H1 (cell line): ENCODE measurements around the gene CLDN4. TPM values are rescaled to one million over a fixed set of nuclear protein-coding genes. Genes with fewer than 3 reads are reported as not detected.

Source experiments
- CTCF ChIA-PET: fragments of 300-600 bp; sonication (Branson Sonifier 250); formaldehyde crosslinking; loops from one replicate; lab custom pipeline; 2021; ENCODE audit not compliant: partially characterized antibody; lab: Charles Lee
- POLR2A ChIA-PET: fragments of 300-600 bp; sonication (Branson Sonifier 250); formaldehyde crosslinking; loops from one replicate; lab custom pipeline; 2021; ENCODE audit warnings: inconsistent platforms; ENCODE audit not compliant: partially characterized antibody; lab: Charles Lee
- DNase-seq, 2 experiments: peaks; one replicate each; pipeline versions ENCODE4 v3.0.0 to v3.0.0-alpha.2; 2010 to 2022; ENCODE audit warnings: low spot score in 2 of 2, low read depth in 1 of 2, mixed read lengths in 1 of 2
- FAIRE-seq: peaks from 2 replicates; lab custom pipeline; 2011; peaks lifted over from hg19 to GRCh38; lab: Jason Lieb, UNC
- H2AFZ ChIP-seq: 2 replicates; pipeline ENCODE4 v1.8.1; 2012; ENCODE audit warnings: low read length, inconsistent platforms
- H2AK5ac ChIP-seq: 2 replicates; pipeline ENCODE4 v1.6.1; 2013; ENCODE audit warnings: low read depth, low read length
- H2BK120ac ChIP-seq: replicated peaks from 2 replicates; pipeline ENCODE3; 2013; ENCODE audit warnings: low read depth, low read length, inconsistent platforms
- H2BK12ac ChIP-seq: 2 replicates; pipeline ENCODE4 v1.6.1; 2013; ENCODE audit warnings: low read depth, low read length
- H2BK15ac ChIP-seq: 2 replicates; pipeline ENCODE4 v1.6.1; 2013; ENCODE audit warnings: low read length
- H2BK20ac ChIP-seq: 2 replicates; pipeline ENCODE4 v1.6.1; 2013; ENCODE audit warnings: low read length
- H2BK5ac ChIP-seq: 2 replicates; pipeline ENCODE4 v1.6.1; 2013; ENCODE audit warnings: low read depth, low read length
- H3K14ac ChIP-seq: 2 replicates; pipeline ENCODE4 v1.6.1; 2013; ENCODE audit warnings: inconsistent platforms; ENCODE audit not compliant: insufficient read length
- H3K18ac ChIP-seq: 2 replicates; pipeline ENCODE4 v1.6.1; 2013; ENCODE audit warnings: low read length; ENCODE audit errors: extremely low read depth
- H3K23ac ChIP-seq: 2 replicates; pipeline ENCODE4 v1.6.1; 2013; ENCODE audit warnings: inconsistent platforms; ENCODE audit not compliant: insufficient read length
- H3K23me2 ChIP-seq: 2 replicates; pipeline ENCODE4 v1.6.1; 2013; ENCODE audit warnings: low read depth, low read length
- H3K27ac ChIP-seq: 2 replicates; pipeline ENCODE4 v1.6.1; 2011; ENCODE audit warnings: low read depth, low read length, inconsistent platforms
- H3K27me3 ChIP-seq, 4 experiments: replicated peaks in 1 of 4; 1 replicate in 1 of 4; 2 replicates in 3 of 4; pipeline versions ENCODE4 v1.6.1 to v1.8.1; 2011 to 2013; ENCODE audit warnings: low read length in 3 of 4, mild to moderate bottlenecking in 3 of 4, inconsistent platforms in 2 of 4, mixed read lengths in 2 of 4, moderate library complexity in 1 of 4; ENCODE audit not compliant: control insufficient read depth in 3 of 4, insufficient read depth in 3 of 4; ENCODE audit errors: extremely low read depth in 1 of 4
- H3K36me3 ChIP-seq, 4 experiments: 2 replicates each; pipeline versions ENCODE4 v1.6.1 to v1.8.1; 2011 to 2013; ENCODE audit warnings: mild to moderate bottlenecking in 4 of 4, low read length in 3 of 4, moderate library complexity in 2 of 4, control low read depth in 1 of 4, inconsistent platforms in 1 of 4; ENCODE audit not compliant: insufficient read depth in 4 of 4, control insufficient read depth in 2 of 4
- H3K4ac ChIP-seq: replicated peaks from 2 replicates; pipeline ENCODE3; 2013; ENCODE audit warnings: low read length, low read depth, mixed read lengths, inconsistent platforms; ENCODE audit not compliant: insufficient read length
- H3K4me1 ChIP-seq, 4 experiments: replicated peaks in 1 of 4; 1 replicate in 1 of 4; 2 replicates in 3 of 4; pipeline versions ENCODE4 v1.6.1 to v1.8.1; 2011 to 2013; ENCODE audit warnings: low read length in 3 of 4, inconsistent platforms in 2 of 4, mixed read lengths in 1 of 4; ENCODE audit not compliant: insufficient read depth in 4 of 4, control insufficient read depth in 3 of 4
- H3K4me2 ChIP-seq, 2 experiments: 2 replicates each; pipeline versions ENCODE4 v1.6.1 to v1.8.1; 2011 to 2013; ENCODE audit warnings: low read depth in 2 of 2, low read length in 2 of 2, control low read depth in 1 of 2, inconsistent platforms in 1 of 2, mild to moderate bottlenecking in 1 of 2; ENCODE audit not compliant: insufficient read depth in 1 of 2
- H3K4me3 ChIP-seq, 4 experiments: fragments of 200-600, 300-600 bp in 1 of 4; sonication (generic), shearing (Covaris generic), sonication (Bioruptor Twin) in 1 of 4; 2 replicates each; pipeline versions ENCODE4 v1.5.1 to v1.8.1; 2011 to 2016; ENCODE audit warnings: low read length in 4 of 4, low read depth in 3 of 4, control low read depth in 2 of 4, inconsistent platforms in 2 of 4, mild to moderate bottlenecking in 2 of 4, mixed read lengths in 1 of 4, moderate library complexity in 1 of 4; ENCODE audit not compliant: insufficient read depth in 2 of 4; ENCODE audit errors: extremely low read depth in 1 of 4
- H3K56ac ChIP-seq: replicated peaks from 2 replicates; pipeline ENCODE3; 2013; ENCODE audit warnings: low read depth, mild to moderate bottlenecking, mixed read lengths, low read length, inconsistent platforms; ENCODE audit not compliant: insufficient read length
- H3K79me1 ChIP-seq: 2 replicates; pipeline ENCODE4 v1.6.1; 2013; ENCODE audit warnings: low read depth, low read length, control low read depth
- H3K79me2 ChIP-seq, 2 experiments: 2 replicates each; pipeline versions ENCODE4 v1.6.1 to v1.8.1; 2012 to 2013; ENCODE audit warnings: low read length in 2 of 2, mild to moderate bottlenecking in 2 of 2, inconsistent platforms in 1 of 2; ENCODE audit not compliant: insufficient read depth in 2 of 2, control insufficient read depth in 1 of 2
- H3K9ac ChIP-seq, 4 experiments: replicated peaks in 1 of 4; 1 replicate in 1 of 4; 2 replicates in 3 of 4; pipeline versions ENCODE4 v1.6.1 to v1.8.1; 2011 to 2013; ENCODE audit warnings: low read depth in 3 of 4, low read length in 3 of 4, control low read depth in 2 of 4, mild to moderate bottlenecking in 2 of 4, moderate library complexity in 2 of 4, inconsistent platforms in 1 of 4; ENCODE audit errors: extremely low read depth in 1 of 4
- H3K9me3 ChIP-seq, 2 experiments: 2 replicates each; pipeline versions ENCODE4 v1.6.1 to v1.8.1; 2012 to 2013; ENCODE audit warnings: mild to moderate bottlenecking in 2 of 2, moderate library complexity in 2 of 2, control low read depth in 1 of 2, inconsistent platforms in 1 of 2, low read depth in 1 of 2, low read length in 1 of 2, mixed read lengths in 1 of 2; ENCODE audit not compliant: insufficient read depth in 2 of 2
- H4K20me1 ChIP-seq, 2 experiments: replicated peaks in 1 of 2; 2 replicates each; pipeline versions ENCODE3 to v1.8.1; 2011 to 2013; ENCODE audit warnings: inconsistent platforms in 2 of 2, low read length in 2 of 2, mild to moderate bottlenecking in 1 of 2; ENCODE audit not compliant: insufficient read depth in 2 of 2, control insufficient read depth in 1 of 2
- H4K5ac ChIP-seq: 2 replicates; pipeline ENCODE4 v1.6.1; 2013; ENCODE audit warnings: low read length, low read depth, mixed read lengths, inconsistent platforms; ENCODE audit not compliant: insufficient read length
- H4K8ac ChIP-seq: 2 replicates; pipeline ENCODE4 v1.8.0; 2013; ENCODE audit warnings: mild to moderate bottlenecking, moderate library complexity, low read length, inconsistent platforms; ENCODE audit not compliant: insufficient read depth; ENCODE audit errors: extremely low read depth
- H4K91ac ChIP-seq: replicated peaks from 2 replicates; pipeline ENCODE3; 2013; ENCODE audit warnings: low read length, mixed read lengths, inconsistent platforms; ENCODE audit not compliant: insufficient read length
- ATF2 ChIP-seq: IDR thresholded peaks from 2 replicates; pipeline ENCODE4 v1.6.1; 2012; ENCODE audit warnings: low read length, inconsistent platforms
- WGBS, 2 experiments: shearing (Covaris generic) in 1 of 2; methylation state at CpG; one replicate each; pipeline versions ENCODE4 v1.1.6 to v1.1.7; 2013 to 2015; ENCODE audit warnings: low lambda C conversion rate in 2 of 2, mixed read lengths in 2 of 2, inconsistent platforms in 1 of 2, low coverage in 1 of 2, missing lambda C conversion rate in 1 of 2; ENCODE audit not compliant: insufficient replicate concordance in 2 of 2, insufficient coverage in 1 of 2, insufficient read length in 1 of 2; ENCODE audit errors: extremely low coverage in 1 of 2, missing lambda C conversion rate in 1 of 2; 5-methylcytosine and 5-hydroxymethylcytosine counted together
- polyA plus RNA-seq, 7 experiments: library from polyadenylated mRNA; depleted of rRNA in 3 of 7; stranded (reverse) in 5 of 7; unstranded in 2 of 7; fragments of >200 nt in 5 of 7; fragments of 200-250 nt in 2 of 7; gene quantifications; 1 replicate in 5 of 7; 2 replicates in 1 of 7; 4 replicates in 1 of 7; pipeline versions ENCODE4 v1.2.1 to v1.2.3, GENCODE V29; 2011 to 2013; ENCODE audit warnings: missing spikeins in 2 of 7, mixed read lengths in 2 of 7
- total RNA-seq: library from RNA; stranded (reverse); fragmentation: NEBNext Ultra II Directional; extraction: Animal tissue kit (Norgen Biotek cat#: 25700); gene quantifications from 2 replicates; pipeline ENCODE4 v1.2.1, GENCODE V29; 2021

CLDN4 gene
- total and polyA plus RNA-seq, 2 of the 8 experiments (the other 6 are each of a cell fraction or from before 2014, with no cell fraction given): 28.0 to 69.3 TPM

- H3K4me1 ChIP-seq: peaks cover 1 to 13% (median 10%) of the 10 kb centered on the region in 4 experiments
- H3K36me3 ChIP-seq: no peaks in the 10 kb centered on the region
- no peak overlapping the region for H3K4me2 ChIP-seq
- H3K79me2 ChIP-seq: no peaks in the 10 kb centered on the region
- CTCF ChIA-PET: interaction anchor here (0.6 to 4.9 kb wide), 25 partner anchors 8 to 342 kb away, joined by 3 to 43 read pairs (median 4); partner anchors contain the start of gene ELN
- H2AK5ac ChIP-seq: no peak overlapping the region
- no peaks in the 10 kb centered on the region for H3K9me3 ChIP-seq
- H4K20me1 ChIP-seq: peaks cover 0 to 1% of the 10 kb centered on the region in 2 experiments
- H3K4ac ChIP-seq: no peak overlapping the region
- peaks cover 12% of the 10 kb centered on the region; the same call in 1 of the 2 replicates for H3K23me2 ChIP-seq
- no peak overlapping the region for H4K5ac ChIP-seq
- no peak overlapping the region for H3K23ac ChIP-seq
- H3K27me3 ChIP-seq: no peaks in the 10 kb centered on the region
- no peak overlapping the region for H2BK20ac ChIP-seq
- no peak overlapping the region for H2BK15ac ChIP-seq
- no peaks in the 10 kb centered on the region for H3K79me1 ChIP-seq
- no peak overlapping the region for H2AFZ ChIP-seq
- no peak overlapping the region for H2BK5ac ChIP-seq
- no peak overlapping the region for H3K4me3 ChIP-seq
- no peak for TF ChIP-seq ATF2
- H4K91ac ChIP-seq: no peak overlapping the region
- H3K27ac ChIP-seq: no peak overlapping the region
- H3K18ac ChIP-seq: no peak overlapping the region
- H3K9ac ChIP-seq: no peak overlapping the region
- FAIRE-seq (no peak), DNase-seq (no peak)
- no peak overlapping the region for H3K56ac ChIP-seq
- H3K14ac ChIP-seq: no peak overlapping the region
- H4K8ac ChIP-seq: peak overlapping the region; percentile 36; the same call in 1 of the 2 replicates
- H2BK120ac ChIP-seq: no peak overlapping the region
- 91% methylated on average over 8 of the region's 8 CpGs; no CpG with 5 or more reads in 1 of the 2 experiments for WGBS, 2 experiments
- POLR2A ChIA-PET: interaction anchor here (0.6 to 1.3 kb wide), 2 partner anchors 124 to 207 kb away, joined by 3 read pairs; no protein-coding TSS in a partner anchor
- peak overlapping the region; percentile 39; the same call in 1 of the 2 replicates for H2BK12ac ChIP-seq
Observed at GRCh38 chr7:73864981-73865711, 34.4 kb downstream of the CLDN4 start.
